Activated CD4-positive, alpha-beta T cell treated with anti-CD3 and anti-CD28 coated beads, Interleukin-2, amount 10 ng/mL, durations not matched to agents 24 days and 14 days (primary cell): ENCODE results near the gene DCLRE1A. TPM values are rescaled to one million over a fixed set of nuclear protein-coding genes. Genes with fewer than 3 reads are reported as not detected.

Experiments
- DNase-seq: peaks from one replicate; pipeline ENCODE4 v3.0.0; 2022
- H3K27ac Mint-ChIP-seq: one replicate; pipeline ENCODE4 v1.8.0; 2022; ENCODE audit warnings: mild to moderate bottlenecking, mixed read lengths
- H3K27me3 Mint-ChIP-seq: one replicate; pipeline ENCODE4 v1.8.0; 2022; ENCODE audit warnings: mixed read lengths
- H3K36me3 Mint-ChIP-seq: one replicate; pipeline ENCODE4 v1.8.0; 2022; ENCODE audit warnings: low read depth, mild to moderate bottlenecking, mixed read lengths
- H3K4me1 Mint-ChIP-seq: one replicate; pipeline ENCODE4 v1.8.0; 2021; ENCODE audit warnings: mixed read lengths
- H3K4me3 Mint-ChIP-seq: one replicate; pipeline ENCODE4 v1.8.0; 2022; ENCODE audit warnings: mild to moderate bottlenecking, moderate library complexity, mixed read lengths
- H3K9me3 Mint-ChIP-seq: one replicate; pipeline ENCODE4 v1.8.0; 2021; ENCODE audit warnings: mixed read lengths
- intact Hi-C: fragments of 100-400 bp; cut with micrococcal nuclease; formaldehyde crosslinking; loops from one replicate; pipeline ENCODE4 v1.15.1; 2023
- total RNA-seq: library from RNA; stranded (reverse); gene quantifications from 2 replicates; pipeline ENCODE4 v1.2.3, GENCODE V29; 2022

Gene DCLRE1A
- total RNA-seq, 1 donor from 2014 or later, result 14.6 TPM

DNA sequence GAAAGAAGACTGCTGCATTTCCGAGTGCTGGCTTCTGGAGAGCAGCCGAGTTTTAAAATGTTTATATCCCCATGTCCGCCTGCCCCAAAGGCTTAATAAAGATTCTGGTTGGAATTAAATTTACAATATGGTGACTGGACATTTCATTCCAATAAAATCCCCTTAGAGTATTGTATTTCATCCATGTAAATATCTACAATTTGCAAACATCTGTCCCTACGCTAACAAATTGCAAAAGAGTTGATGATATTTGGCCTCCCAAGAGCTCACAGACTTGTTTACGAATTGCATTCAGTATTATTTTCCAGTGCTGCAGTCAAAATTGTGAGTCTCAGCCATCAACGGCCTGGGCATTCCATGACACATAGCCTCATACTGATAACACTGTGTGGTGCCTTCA is 52.3 kb downstream of the DCLRE1A start:
- H3K4me3 Mint-ChIP-seq, result no peak overlapping the region

DNA sequence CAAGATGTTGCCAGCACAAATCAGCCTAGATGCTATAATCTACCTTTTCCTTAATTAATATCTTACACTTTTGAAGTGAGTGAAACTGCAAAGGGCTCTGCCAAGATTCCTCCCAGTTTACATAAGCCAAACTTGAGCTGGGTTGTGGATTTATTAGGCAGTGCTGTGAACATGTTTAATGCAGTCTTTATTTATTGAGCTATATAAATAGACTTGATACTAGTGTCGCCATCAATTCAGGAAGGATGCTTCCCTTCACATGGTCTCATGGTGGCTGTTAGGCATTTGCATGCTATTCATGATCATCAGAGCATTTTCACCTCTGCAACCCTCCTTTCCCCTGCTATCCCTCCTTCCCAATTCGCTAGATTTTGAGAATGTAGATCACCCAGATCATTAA is 62.2 kb downstream of the DCLRE1A start:
- H3K4me1 Mint-ChIP-seq, result no peaks in the 10 kb centered on the region
- H3K27ac Mint-ChIP-seq, result no peak overlapping the region
- no peak overlapping the region for H3K4me3 Mint-ChIP-seq
- H3K27me3 Mint-ChIP-seq, result peaks cover 36% of the 10 kb centered on the region
- H3K9me3 Mint-ChIP-seq, result no peaks in the 10 kb centered on the region
- intact Hi-C loops, result no loop called here
- H3K36me3 Mint-ChIP-seq, result no peaks in the 10 kb centered on the region
- no peak for DNase-seq

More for the DNA sequence above, 52.3 kb downstream of the DCLRE1A start:
- DNase-seq, result no peak
- Mint-ChIP-seq H3K27me3 (peaks cover 51% of the 10 kb centered on the region), H3K36me3 (no peaks in the 10 kb centered on the region), H3K27ac (no peak overlapping the region), H3K4me1 (peaks cover 2% of the 10 kb centered on the region), H3K9me3 (no peaks in the 10 kb centered on the region)
- intact Hi-C loops, result no loop called here

DNA sequence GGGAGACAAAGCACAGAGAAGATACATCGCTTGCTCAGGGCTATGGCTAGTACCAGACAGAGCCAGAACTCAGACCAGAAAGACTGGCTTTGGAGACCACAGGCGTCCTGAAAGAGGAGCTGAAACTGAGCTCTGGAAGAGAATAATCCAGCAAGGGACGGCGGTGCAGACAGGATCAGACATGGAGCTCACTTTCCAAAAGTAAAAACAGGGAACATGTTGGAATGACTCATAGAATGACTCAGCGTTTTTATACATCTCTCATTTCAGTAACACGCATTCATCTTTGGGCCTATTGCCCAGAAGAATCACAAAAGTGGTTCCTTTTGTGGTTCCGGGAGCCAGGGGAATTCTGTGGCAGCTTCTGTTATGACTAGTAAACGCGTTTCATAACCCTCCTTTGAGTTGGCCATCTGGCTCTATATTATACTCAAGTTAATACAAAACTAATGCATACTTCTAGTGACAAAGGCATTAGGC is 65.2 kb downstream of the DCLRE1A start:
- Mint-ChIP-seq H3K9me3 (no peaks in the 10 kb centered on the region), H3K27me3 (peaks cover 18% of the 10 kb centered on the region), H3K36me3 (no peaks in the 10 kb centered on the region), H3K4me3 (no peak overlapping the region), H3K27ac (no peak overlapping the region), H3K4me1 (no peaks in the 10 kb centered on the region)
- intact Hi-C loops, result no loop called here
- no peak for DNase-seq

Other genes with a start within 250 kb of the DCLRE1A start
- gene NRAP, start 190.0 kb downstream of the DCLRE1A start, total RNA-seq, result not detected in 2 replicates
- gene CASP7, start 174.2 kb downstream of the DCLRE1A start, total RNA-seq, result 15.6 and 16.3 TPM in 2 replicates
- not detected in 2 replicates for gene PLEKHS1, start 102.4 kb downstream of the DCLRE1A start, total RNA-seq
- 23.6 and 27.2 TPM in 2 replicates for gene NHLRC2, start 579 bp upstream of the DCLRE1A start, total RNA-seq
- not detected in 2 replicates for gene ADRB1, start 189.8 kb upstream of the DCLRE1A start, total RNA-seq